GM12878 (cell line): ENCODE data around the gene RTN4. TPM values are rescaled to one million over a fixed set of nuclear protein-coding genes. Genes with fewer than 3 reads are reported as not detected.

Source experiments
- HDGF ChIP-seq: fragments of 450-650 bp; IDR thresholded peaks from 2 replicates; pipeline ENCODE4 v1.6.1; 2016; ENCODE audit warnings: antibody characterized with exemption
- MTA2 ChIP-seq: fragments of 450-650 bp; IDR thresholded peaks from 2 replicates; pipeline ENCODE4 v1.6.1; 2016; ENCODE audit warnings: low read depth, mild to moderate bottlenecking, moderate library complexity
- NFYB ChIP-seq: IDR thresholded peaks from 2 replicates; pipeline ENCODE4 v1.6.1; 2011; ENCODE audit warnings: low read depth, mild to moderate bottlenecking, low read length, improper control_type of control experiment, moderate library complexity; ENCODE audit not compliant: insufficient read depth
- POLR2AphosphoS5 ChIP-seq: IDR thresholded peaks from 2 replicates; pipeline ENCODE4 v1.6.1; 2011; ENCODE audit warnings: mild to moderate bottlenecking, low read length, inconsistent platforms
- POU2F2 ChIP-seq: IDR thresholded peaks from 3 replicates; pipeline ENCODE4 v1.6.1; 2011; ENCODE audit warnings: low read depth, mild to moderate bottlenecking, low read length, borderline replicate concordance
- RAD51 ChIP-seq: fragments of 450-650 bp; IDR thresholded peaks from 2 replicates; pipeline ENCODE4 v1.6.1; 2016; ENCODE audit warnings: moderate library complexity, mild to moderate bottlenecking, inconsistent platforms
- RFX5 ChIP-seq: IDR thresholded peaks from 2 replicates; pipeline ENCODE4 v1.6.1; 2011; ENCODE audit warnings: low read depth, low read length, improper control_type of control experiment
- SMC3 ChIP-seq: IDR thresholded peaks from 2 replicates; pipeline ENCODE4 v1.6.1; 2011; ENCODE audit warnings: low read length, improper control_type of control experiment, borderline replicate concordance
- TAF1 ChIP-seq: IDR thresholded peaks from 2 replicates; pipeline ENCODE4 v1.6.1; 2011; ENCODE audit warnings: mild to moderate bottlenecking, low read depth, low read length, borderline replicate concordance
- WRNIP1 ChIP-seq: IDR thresholded peaks from 2 replicates; pipeline ENCODE4 v1.6.1; 2011; ENCODE audit warnings: low read depth, low read length, improper control_type of control experiment, borderline replicate concordance
- ZNF207 ChIP-seq: fragments of 450-650 bp; IDR thresholded peaks from 2 replicates; pipeline ENCODE4 v1.6.1; 2014; ENCODE audit warnings: antibody characterized with exemption, mild to moderate bottlenecking, borderline replicate concordance
- ZSCAN29 ChIP-seq: fragments of 450-650 bp; IDR thresholded peaks from 2 replicates; pipeline ENCODE4 v1.6.1; 2017; ENCODE audit warnings: mild to moderate bottlenecking, moderate library complexity
- polyA plus RNA-seq, 11 experiments: library from polyadenylated mRNA; depleted of rRNA in 4 of 11; unstranded in 6 of 11; stranded (reverse) in 5 of 11; fragments of >200 nt; fragmentation: Nextera tagmentation in 4 of 11; fragmentation: Illumina TruSeq in 1 of 11; extraction: Ambion mirVana in 4 of 11; extraction: Trizol in 1 of 11; gene quantifications; 1 replicate in 1 of 11; 2 replicates in 10 of 11; pipeline versions ENCODE4 v1.2.1 to v1.2.3, GENCODE V29; 2011 to 2016; ENCODE audit warnings: inconsistent platforms in 2 of 11, missing spikeins in 2 of 11, low read depth in 1 of 11
- total RNA-seq, 4 experiments: library from RNA; depleted of rRNA in 3 of 4; stranded (reverse); fragments of >200 nt in 3 of 4; fragmentation: Illumina TruSeq in 1 of 4; extraction: Trizol in 1 of 4; gene quantifications; 2 replicates each; pipeline versions ENCODE4 v1.2.1 to v1.2.3, GENCODE V29; 2013 to 2021
- TF ChIP-seq, protein P1 (sequence below): IDR thresholded peaks from 2 replicates; pipeline ENCODE4 v1.6.1; 2012; ENCODE audit warnings: improper control_type of control experiment, low read depth, low read length; ENCODE audit not compliant: insufficient replicate concordance
- TF ChIP-seq, protein P2 (sequence below): IDR thresholded peaks from 2 replicates; pipeline ENCODE4 v1.6.1; 2011; ENCODE audit warnings: borderline replicate concordance, low read depth, mild to moderate bottlenecking, moderate library complexity, mixed read lengths, low read length; ENCODE audit not compliant: insufficient read depth; ENCODE audit errors: extremely low read length
- TF ChIP-seq, protein P3 (sequence below): fragments of 450-650 bp; IDR thresholded peaks from 2 replicates; pipeline ENCODE4 v1.6.1; 2017; ENCODE audit warnings: low read depth, mild to moderate bottlenecking, moderate library complexity
- TF ChIP-seq, protein P4 (sequence below): IDR thresholded peaks from 2 replicates; pipeline ENCODE4 v1.6.1; 2011; ENCODE audit warnings: low read depth, low read length, improper control_type of control experiment, borderline replicate concordance
- TF ChIP-seq, protein P5 (sequence below): fragments of 450-650 bp; IDR thresholded peaks from 2 replicates; pipeline ENCODE4 v1.6.1; 2017; ENCODE audit warnings: mild to moderate bottlenecking, moderate library complexity

The RTN4 gene
- total and polyA plus RNA-seq, 10 of the 15 experiments (the other 5 are each of a cell fraction or from before 2014, with no cell fraction given) = 56.0 to 133 (median 83.3) TPM

DNA sequence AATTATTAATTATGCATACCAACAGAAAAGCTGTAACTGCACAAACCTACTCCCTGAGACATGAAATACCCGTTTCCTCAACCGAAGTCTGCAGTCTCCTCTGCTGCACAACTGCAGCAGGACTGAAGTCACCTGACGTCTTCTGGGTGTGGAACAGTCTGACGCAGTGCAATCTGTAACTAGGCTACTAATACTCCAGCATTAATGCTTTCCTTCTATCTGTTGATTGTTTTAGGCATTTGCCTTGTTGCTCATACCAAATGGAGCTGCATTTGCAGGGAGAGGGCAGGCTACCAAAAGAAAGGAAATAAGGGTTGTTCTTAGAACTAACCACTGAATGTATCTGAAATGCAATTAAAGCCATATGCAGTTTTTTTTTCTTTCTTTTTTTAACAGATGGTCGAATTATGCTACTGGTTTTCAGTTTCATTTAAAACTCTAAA, 40.1 kb downstream of the RTN4 start (continued):
- TF ChIP-seq, protein P1, sequence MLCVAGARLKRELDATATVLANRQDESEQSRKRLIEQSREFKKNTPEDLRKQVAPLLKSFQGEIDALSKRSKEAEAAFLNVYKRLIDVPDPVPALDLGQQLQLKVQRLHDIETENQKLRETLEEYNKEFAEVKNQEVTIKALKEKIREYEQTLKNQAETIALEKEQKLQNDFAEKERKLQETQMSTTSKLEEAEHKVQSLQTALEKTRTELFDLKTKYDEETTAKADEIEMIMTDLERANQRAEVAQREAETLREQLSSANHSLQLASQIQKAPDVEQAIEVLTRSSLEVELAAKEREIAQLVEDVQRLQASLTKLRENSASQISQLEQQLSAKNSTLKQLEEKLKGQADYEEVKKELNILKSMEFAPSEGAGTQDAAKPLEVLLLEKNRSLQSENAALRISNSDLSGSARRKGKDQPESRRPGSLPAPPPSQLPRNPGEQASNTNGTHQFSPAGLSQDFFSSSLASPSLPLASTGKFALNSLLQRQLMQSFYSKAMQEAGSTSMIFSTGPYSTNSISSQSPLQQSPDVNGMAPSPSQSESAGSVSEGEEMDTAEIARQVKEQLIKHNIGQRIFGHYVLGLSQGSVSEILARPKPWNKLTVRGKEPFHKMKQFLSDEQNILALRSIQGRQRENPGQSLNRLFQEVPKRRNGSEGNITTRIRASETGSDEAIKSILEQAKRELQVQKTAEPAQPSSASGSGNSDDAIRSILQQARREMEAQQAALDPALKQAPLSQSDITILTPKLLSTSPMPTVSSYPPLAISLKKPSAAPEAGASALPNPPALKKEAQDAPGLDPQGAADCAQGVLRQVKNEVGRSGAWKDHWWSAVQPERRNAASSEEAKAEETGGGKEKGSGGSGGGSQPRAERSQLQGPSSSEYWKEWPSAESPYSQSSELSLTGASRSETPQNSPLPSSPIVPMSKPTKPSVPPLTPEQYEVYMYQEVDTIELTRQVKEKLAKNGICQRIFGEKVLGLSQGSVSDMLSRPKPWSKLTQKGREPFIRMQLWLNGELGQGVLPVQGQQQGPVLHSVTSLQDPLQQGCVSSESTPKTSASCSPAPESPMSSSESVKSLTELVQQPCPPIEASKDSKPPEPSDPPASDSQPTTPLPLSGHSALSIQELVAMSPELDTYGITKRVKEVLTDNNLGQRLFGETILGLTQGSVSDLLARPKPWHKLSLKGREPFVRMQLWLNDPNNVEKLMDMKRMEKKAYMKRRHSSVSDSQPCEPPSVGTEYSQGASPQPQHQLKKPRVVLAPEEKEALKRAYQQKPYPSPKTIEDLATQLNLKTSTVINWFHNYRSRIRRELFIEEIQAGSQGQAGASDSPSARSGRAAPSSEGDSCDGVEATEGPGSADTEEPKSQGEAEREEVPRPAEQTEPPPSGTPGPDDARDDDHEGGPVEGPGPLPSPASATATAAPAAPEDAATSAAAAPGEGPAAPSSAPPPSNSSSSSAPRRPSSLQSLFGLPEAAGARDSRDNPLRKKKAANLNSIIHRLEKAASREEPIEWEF = no peak
- TF ChIP-seq RFX5 (peak; percentile 88), SMC3 (no peak), MTA2 (peak; percentile 38; the same call in 1 of the 2 replicates), WRNIP1 (no peak), POLR2AphosphoS5 (peak; percentile 65), TAF1 (no peak), POU2F2 (peak; percentile 52; the same call in 1 of the 3 replicates), NFYB (no peak), ZSCAN29 (peak; percentile 89), RAD51 (peak; percentile 88), ZNF207 (0 out of 2 replicates have a peak, but pooled peaks have one; percentile 36), HDGF (0 out of 2 replicates have a peak, but pooled peaks have one; percentile 32)
- TF ChIP-seq, protein P2, sequence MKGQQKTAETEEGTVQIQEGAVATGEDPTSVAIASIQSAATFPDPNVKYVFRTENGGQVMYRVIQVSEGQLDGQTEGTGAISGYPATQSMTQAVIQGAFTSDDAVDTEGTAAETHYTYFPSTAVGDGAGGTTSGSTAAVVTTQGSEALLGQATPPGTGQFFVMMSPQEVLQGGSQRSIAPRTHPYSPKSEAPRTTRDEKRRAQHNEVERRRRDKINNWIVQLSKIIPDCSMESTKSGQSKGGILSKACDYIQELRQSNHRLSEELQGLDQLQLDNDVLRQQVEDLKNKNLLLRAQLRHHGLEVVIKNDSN = peak; percentile 54
- TF ChIP-seq, protein P3, sequence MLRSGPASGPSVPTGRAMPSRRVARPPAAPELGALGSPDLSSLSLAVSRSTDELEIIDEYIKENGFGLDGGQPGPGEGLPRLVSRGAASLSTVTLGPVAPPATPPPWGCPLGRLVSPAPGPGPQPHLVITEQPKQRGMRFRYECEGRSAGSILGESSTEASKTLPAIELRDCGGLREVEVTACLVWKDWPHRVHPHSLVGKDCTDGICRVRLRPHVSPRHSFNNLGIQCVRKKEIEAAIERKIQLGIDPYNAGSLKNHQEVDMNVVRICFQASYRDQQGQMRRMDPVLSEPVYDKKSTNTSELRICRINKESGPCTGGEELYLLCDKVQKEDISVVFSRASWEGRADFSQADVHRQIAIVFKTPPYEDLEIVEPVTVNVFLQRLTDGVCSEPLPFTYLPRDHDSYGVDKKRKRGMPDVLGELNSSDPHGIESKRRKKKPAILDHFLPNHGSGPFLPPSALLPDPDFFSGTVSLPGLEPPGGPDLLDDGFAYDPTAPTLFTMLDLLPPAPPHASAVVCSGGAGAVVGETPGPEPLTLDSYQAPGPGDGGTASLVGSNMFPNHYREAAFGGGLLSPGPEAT = peak; percentile 60; the same call in 1 of the 2 replicates
- TF ChIP-seq, protein P4, sequence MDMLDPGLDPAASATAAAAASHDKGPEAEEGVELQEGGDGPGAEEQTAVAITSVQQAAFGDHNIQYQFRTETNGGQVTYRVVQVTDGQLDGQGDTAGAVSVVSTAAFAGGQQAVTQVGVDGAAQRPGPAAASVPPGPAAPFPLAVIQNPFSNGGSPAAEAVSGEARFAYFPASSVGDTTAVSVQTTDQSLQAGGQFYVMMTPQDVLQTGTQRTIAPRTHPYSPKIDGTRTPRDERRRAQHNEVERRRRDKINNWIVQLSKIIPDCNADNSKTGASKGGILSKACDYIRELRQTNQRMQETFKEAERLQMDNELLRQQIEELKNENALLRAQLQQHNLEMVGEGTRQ = peak; percentile 44; the same call in 1 of the 2 replicates
- TF ChIP-seq, protein P5, sequence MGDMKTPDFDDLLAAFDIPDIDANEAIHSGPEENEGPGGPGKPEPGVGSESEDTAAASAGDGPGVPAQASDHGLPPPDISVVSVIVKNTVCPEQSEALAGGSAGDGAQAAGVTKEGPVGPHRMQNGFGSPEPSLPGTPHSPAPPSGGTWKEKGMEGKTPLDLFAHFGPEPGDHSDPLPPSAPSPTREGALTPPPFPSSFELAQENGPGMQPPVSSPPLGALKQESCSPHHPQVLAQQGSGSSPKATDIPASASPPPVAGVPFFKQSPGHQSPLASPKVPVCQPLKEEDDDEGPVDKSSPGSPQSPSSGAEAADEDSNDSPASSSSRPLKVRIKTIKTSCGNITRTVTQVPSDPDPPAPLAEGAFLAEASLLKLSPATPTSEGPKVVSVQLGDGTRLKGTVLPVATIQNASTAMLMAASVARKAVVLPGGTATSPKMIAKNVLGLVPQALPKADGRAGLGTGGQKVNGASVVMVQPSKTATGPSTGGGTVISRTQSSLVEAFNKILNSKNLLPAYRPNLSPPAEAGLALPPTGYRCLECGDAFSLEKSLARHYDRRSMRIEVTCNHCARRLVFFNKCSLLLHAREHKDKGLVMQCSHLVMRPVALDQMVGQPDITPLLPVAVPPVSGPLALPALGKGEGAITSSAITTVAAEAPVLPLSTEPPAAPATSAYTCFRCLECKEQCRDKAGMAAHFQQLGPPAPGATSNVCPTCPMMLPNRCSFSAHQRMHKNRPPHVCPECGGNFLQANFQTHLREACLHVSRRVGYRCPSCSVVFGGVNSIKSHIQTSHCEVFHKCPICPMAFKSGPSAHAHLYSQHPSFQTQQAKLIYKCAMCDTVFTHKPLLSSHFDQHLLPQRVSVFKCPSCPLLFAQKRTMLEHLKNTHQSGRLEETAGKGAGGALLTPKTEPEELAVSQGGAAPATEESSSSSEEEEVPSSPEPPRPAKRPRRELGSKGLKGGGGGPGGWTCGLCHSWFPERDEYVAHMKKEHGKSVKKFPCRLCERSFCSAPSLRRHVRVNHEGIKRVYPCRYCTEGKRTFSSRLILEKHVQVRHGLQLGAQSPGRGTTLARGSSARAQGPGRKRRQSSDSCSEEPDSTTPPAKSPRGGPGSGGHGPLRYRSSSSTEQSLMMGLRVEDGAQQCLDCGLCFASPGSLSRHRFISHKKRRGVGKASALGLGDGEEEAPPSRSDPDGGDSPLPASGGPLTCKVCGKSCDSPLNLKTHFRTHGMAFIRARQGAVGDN = 0 out of 2 replicates have a peak, but pooled peaks have one; percentile 53
